GM12873 (cell line): ENCODE results near the gene ST6GALNAC1.
A peak's percentile ranks its signal among the peaks of the same experiment; 100 is the strongest.

Experiments
- CTCF ChIP-seq: IDR thresholded peaks from 2 replicates; pipeline ENCODE4 v1.5.1; 2012; ENCODE audit warnings: low read depth, mild to moderate bottlenecking, moderate library complexity, low read length, control low read depth; ENCODE audit not compliant: insufficient read depth; ENCODE audit errors: missing control alignments

ST6GALNAC1 gene

GRCh38 chr17:76681222-76682137 is 37.9 kb upstream of the ST6GALNAC1 start:
- TF ChIP-seq CTCF, result peak; percentile 90

GRCh38 chr17:76679239-76679638 is 35.7 kb upstream of the ST6GALNAC1 start:
- TF ChIP-seq CTCF, result no peak

GRCh38 chr17:76678330-76678729 is 34.8 kb upstream of the ST6GALNAC1 start:
- TF ChIP-seq CTCF, result no peak

GRCh38 chr17:76677406-76677805 is 33.8 kb upstream of the ST6GALNAC1 start:
- no peak for TF ChIP-seq CTCF

GRCh38 chr17:76676629-76677028 is 33.1 kb upstream of the ST6GALNAC1 start:
- no peak for TF ChIP-seq CTCF

GRCh38 chr17:76675648-76676047 is 32.1 kb upstream of the ST6GALNAC1 start:
- no peak for TF ChIP-seq CTCF

- no peak for TF ChIP-seq CTCF
Measured at GRCh38 chr17:76674600-76674999, 31.0 kb upstream of the ST6GALNAC1 start.
